Measurements from ENCODE around the gene EVI5. TPM values are rescaled to one million over a fixed set of nuclear protein-coding genes. Genes with fewer than 3 reads are reported as not detected.

EVI5 gene
- polyA plus RNA-seq, 3 donors, result 7.6 to 19.4 (median 14.3) TPM

DNA sequence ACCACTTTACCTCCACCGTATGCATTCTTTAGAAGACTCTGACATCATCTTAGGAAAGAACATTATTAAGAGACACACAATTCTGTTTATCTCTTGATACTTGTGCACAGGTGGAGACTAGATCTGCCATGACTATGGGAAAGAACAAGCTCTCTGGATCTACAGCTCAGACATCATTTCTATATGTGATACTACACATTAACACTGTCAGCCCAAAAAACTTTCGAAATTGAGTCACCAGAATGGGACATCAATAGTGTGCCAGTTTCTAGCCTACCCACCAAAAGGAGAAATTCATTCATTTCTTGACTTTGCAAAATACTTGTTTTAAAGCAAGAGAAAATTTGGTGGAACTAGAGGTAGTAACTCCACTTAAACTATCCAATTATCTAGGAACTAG lies 6.0 kb upstream of the EVI5 start:
- Histone ChIP-seq H3K79me2 (ENCODE audit: insufficient read depth, low read length) (no peaks in the 10 kb centered on the region), H3K9me3 (replicated peaks in 1 of 2; ENCODE audit: control insufficient read depth in 1 of 2, insufficient read depth in 1 of 2, low read length in 2 of 2) (no peaks in the 10 kb centered on the region), H4K20me1 (ENCODE audit: insufficient read depth, low read length) (no peaks in the 10 kb centered on the region), H3K36me3 (replicated peaks in 1 of 2; ENCODE audit: control insufficient read depth in 1 of 2, insufficient read depth in 2 of 2, low read length in 2 of 2) (no peaks in the 10 kb centered on the region), H3K4me1 (ENCODE audit: control insufficient read depth in 1 of 2, insufficient read depth in 2 of 2, low read length in 2 of 2) (peaks cover 16 to 19% of the 10 kb centered on the region in 2 donors), H3K9ac (ENCODE audit: insufficient read depth, low read length, poor library complexity, severe bottlenecking) (no peak overlapping the region), H3K4me2 (replicated peaks; ENCODE audit: extremely low read depth, low read length, poor library complexity, severe bottlenecking) (no peak overlapping the region), H3K4me3 (replicated peaks in 1 of 3; ENCODE audit: low read depth in 2 of 3, low read length in 3 of 3) (no peak overlapping the region), H3K27me3 (ENCODE audit: control insufficient read depth in 2 of 2, insufficient read depth in 2 of 2, low read length in 2 of 2) (peaks cover 2 to 8% of the 10 kb centered on the region in 2 donors), H2AFZ (ENCODE audit: insufficient read depth, low read depth, low read length, poor library complexity, severe bottlenecking) (no peak overlapping the region), H3K27ac (ENCODE audit: low read depth in 1 of 2, low read length in 2 of 2) (no peak overlapping the region)
- DNase-seq, result no peak
- H3K4me1 Mint-ChIP-seq, result peaks cover 23% of the 10 kb centered on the region
- no peak overlapping the region for H3K27ac Mint-ChIP-seq
- WGBS (ENCODE audit: insufficient coverage), result no CpG with 5 or more reads among the region's 2 CpGs
- no peaks in the 10 kb centered on the region for H3K36me3 Mint-ChIP-seq
- peaks cover 2 to 18% (median 7%) of the 10 kb centered on the region in 3 donors for H3K27me3 Mint-ChIP-seq (ENCODE audit: low read depth in 3 of 3)
- no peak for TF ChIP-seq CTCF (IDR thresholded peaks at IDR 0.05)
- no peak overlapping the region for H3K4me3 Mint-ChIP-seq
- intact Hi-C loops (cut with micrococcal nuclease), result no loop called here
- H3K9me3 Mint-ChIP-seq, result peaks cover 0 to 1% (median 0%) of the 10 kb centered on the region in 7 donors

- Histone ChIP-seq H3K36me3 (replicated peaks in 1 of 2; ENCODE audit: control insufficient read depth in 1 of 2, insufficient read depth in 2 of 2, low read length in 2 of 2) (no peaks in the 10 kb centered on the region), H3K79me2 (ENCODE audit: insufficient read depth, low read length) (no peaks in the 10 kb centered on the region), H3K4me3 (replicated peaks in 1 of 3; ENCODE audit: low read depth in 2 of 3, low read length in 3 of 3) (no peak overlapping the region), H3K9me3 (replicated peaks in 1 of 2; ENCODE audit: control insufficient read depth in 1 of 2, insufficient read depth in 1 of 2, low read length in 2 of 2) (no peaks in the 10 kb centered on the region), H3K4me2 (replicated peaks; ENCODE audit: extremely low read depth, low read length, poor library complexity, severe bottlenecking) (no peak overlapping the region), H3K27ac (ENCODE audit: low read depth in 1 of 2, low read length in 2 of 2) (no peak overlapping the region), H3K9ac (ENCODE audit: insufficient read depth, low read length, poor library complexity, severe bottlenecking) (no peak overlapping the region), H2AFZ (ENCODE audit: insufficient read depth, low read depth, low read length, poor library complexity, severe bottlenecking) (no peak overlapping the region), H3K27me3 (ENCODE audit: control insufficient read depth in 2 of 2, insufficient read depth in 2 of 2, low read length in 2 of 2) (peaks cover 2 to 8% of the 10 kb centered on the region in 2 donors), H3K4me1 (ENCODE audit: control insufficient read depth in 1 of 2, insufficient read depth in 2 of 2, low read length in 2 of 2) (peaks cover 24 to 27% of the 10 kb centered on the region in 2 donors), H4K20me1 (ENCODE audit: insufficient read depth, low read length) (no peaks in the 10 kb centered on the region)
- TF ChIP-seq CTCF (IDR thresholded peaks at IDR 0.05), result no peak
- peaks cover 2 to 18% (median 7%) of the 10 kb centered on the region in 3 donors for H3K27me3 Mint-ChIP-seq (ENCODE audit: low read depth in 3 of 3)
- no peaks in the 10 kb centered on the region for H3K36me3 Mint-ChIP-seq
- intact Hi-C loops (cut with micrococcal nuclease), result no loop called here
- DNase-seq, result no peak
- peaks cover 26% of the 10 kb centered on the region for H3K4me1 Mint-ChIP-seq
- no peak overlapping the region for H3K4me3 Mint-ChIP-seq
- H3K27ac Mint-ChIP-seq, result no peak overlapping the region
- peaks cover 0 to 1% (median 0%) of the 10 kb centered on the region in 7 donors for H3K9me3 Mint-ChIP-seq
Measured at GRCh38 chr1:92790081-92790480, 5.2 kb upstream of the EVI5 start.
